Endothelial cell of umbilical vein (primary cell): ENCODE measurements around the gene DMTF1. TPM values are rescaled to one million over a fixed set of nuclear protein-coding genes. Genes with fewer than 3 reads are reported as not detected.

Experiments used
- BruUV-seq: library from RNA; stranded (reverse); fragments of 400-500 nt; replicated peaks from 2 replicates; lab custom pipeline; 2021; lab: Mats Ljungman, UMichigan
- CTCF ChIA-PET: fragments of 300-600, 350-600 bp; sonication (Branson Sonifier 250); formaldehyde crosslinking; loops from one replicate; lab custom pipeline; 2021; ENCODE audit warnings: antibody characterized with exemption, inconsistent platforms; lab: Charles Lee
- POLR2A ChIA-PET: fragments of 300-600, 350-600 bp; sonication (Branson Sonifier 250); formaldehyde crosslinking; loops from one replicate; lab custom pipeline; 2021; ENCODE audit warnings: antibody characterized with exemption, inconsistent platforms; lab: Charles Lee
- DNase-seq: peaks from one replicate; pipeline ENCODE4 v3.0.0-alpha.2; 2011; ENCODE audit warnings: low read depth, low spot score
- FAIRE-seq: peaks from 2 replicates; lab custom pipeline; 2011; peaks lifted over from hg19 to GRCh38; lab: Jason Lieb, UNC
- H2AFZ ChIP-seq: 2 replicates; pipeline ENCODE4 v1.6.0; 2012; ENCODE audit warnings: low read depth, low read length, control low read depth, inconsistent platforms
- H3K27ac ChIP-seq: 2 replicates; pipeline ENCODE4 v1.5.1; 2011; ENCODE audit warnings: low read depth, mild to moderate bottlenecking, control low read depth, low read length, moderate library complexity; ENCODE audit not compliant: insufficient read depth
- H3K27me3 ChIP-seq, 2 experiments: 2 replicates each; pipeline versions ENCODE4 v1.6.0 to v1.6.1; 2011; ENCODE audit warnings: low read length in 2 of 2, mixed read lengths in 1 of 2; ENCODE audit not compliant: control insufficient read depth in 2 of 2, insufficient read depth in 2 of 2
- H3K36me3 ChIP-seq, 2 experiments: 2 replicates in 1 of 2; 3 replicates in 1 of 2; pipeline ENCODE4 v1.5.1; 2011; ENCODE audit warnings: low read length in 2 of 2, mild to moderate bottlenecking in 1 of 2, moderate library complexity in 1 of 2; ENCODE audit not compliant: control insufficient read depth in 2 of 2, insufficient read depth in 2 of 2; ENCODE audit errors: extremely low read depth in 1 of 2
- H3K4me1 ChIP-seq: 3 replicates; pipeline ENCODE4 v1.5.1; 2011; ENCODE audit warnings: mild to moderate bottlenecking, low read length; ENCODE audit not compliant: control insufficient read depth, insufficient read depth; ENCODE audit errors: extremely low read depth
- H3K4me2 ChIP-seq: 2 replicates; pipeline ENCODE4 v1.6.1; 2011; ENCODE audit warnings: low read length, control low read depth, mixed read lengths; ENCODE audit not compliant: insufficient read depth
- H3K4me3 ChIP-seq, 3 experiments: fragments of 200-600 bp in 1 of 3; sonication (generic), shearing (Covaris generic) in 1 of 3; replicated peaks in 1 of 3; 2 replicates each; pipeline ENCODE4 v1.5.1; 2011 to 2016; ENCODE audit warnings: control low read depth in 3 of 3, low read length in 3 of 3, mild to moderate bottlenecking in 2 of 3, inconsistent platforms in 1 of 3, low read depth in 1 of 3, moderate library complexity in 1 of 3; ENCODE audit not compliant: insufficient read depth in 1 of 3
- H3K79me2 ChIP-seq: 2 replicates; pipeline ENCODE4 v1.6.0; 2012; ENCODE audit warnings: low read length, inconsistent platforms; ENCODE audit not compliant: control insufficient read depth, insufficient read depth
- H3K9ac ChIP-seq: replicated peaks from 2 replicates; pipeline ENCODE3; 2011; ENCODE audit warnings: low read length, control low read depth; ENCODE audit not compliant: insufficient read depth; ENCODE audit errors: extremely low read depth
- H3K9me1 ChIP-seq: replicated peaks from 3 replicates; pipeline ENCODE4 v1.6.0; 2011; ENCODE audit warnings: mild to moderate bottlenecking, low read length; ENCODE audit not compliant: control insufficient read depth, insufficient read depth; ENCODE audit errors: extremely low read depth
- H3K9me3 ChIP-seq: replicated peaks from 2 replicates; pipeline ENCODE4 v1.5.1; 2012; ENCODE audit warnings: low read length, inconsistent platforms; ENCODE audit not compliant: control insufficient read depth, insufficient read depth
- H4K20me1 ChIP-seq: replicated peaks from 2 replicates; pipeline ENCODE3; 2011; ENCODE audit warnings: mild to moderate bottlenecking, low read length; ENCODE audit not compliant: control insufficient read depth, insufficient read depth; ENCODE audit errors: extremely low read depth
- FOS ChIP-seq: IDR thresholded peaks from 2 replicates; pipeline ENCODE4 v1.6.1; 2011; ENCODE audit warnings: mild to moderate bottlenecking, low read length, moderate library complexity, borderline replicate concordance; ENCODE audit not compliant: insufficient read depth
- GATA2 ChIP-seq: IDR thresholded peaks from 2 replicates; pipeline ENCODE4 v1.7.0; 2011; ENCODE audit warnings: low read depth, mild to moderate bottlenecking, moderate library complexity, mixed read lengths, low read length; ENCODE audit not compliant: insufficient read length, insufficient read depth
- JUN ChIP-seq: IDR thresholded peaks from 2 replicates; pipeline ENCODE4 v1.6.1; 2011; ENCODE audit warnings: borderline replicate concordance, low read depth; ENCODE audit not compliant: insufficient read length, insufficient read depth
- MAX ChIP-seq: IDR thresholded peaks from 2 replicates; pipeline ENCODE4 v1.6.1; 2011; ENCODE audit not compliant: insufficient read depth, insufficient read length
- MYC ChIP-seq: IDR thresholded peaks from one replicate; pipeline ENCODE4 v1.6.1; 2011; ENCODE audit warnings: mild to moderate bottlenecking, low read depth, low read length
- POLR2A ChIP-seq: IDR thresholded peaks from 2 replicates; pipeline ENCODE4 v1.6.1; 2012; ENCODE audit warnings: low read depth, mild to moderate bottlenecking, control low read depth, low read length
- dilution Hi-C: fragments of 300-500 bp; cut with MboI; formaldehyde crosslinking; loops from one replicate; pipeline ENCODE4 v1.15.0; 2019; ENCODE audit warnings: low sequenced_read_pairs; ENCODE audit not compliant: extremely low pct_ligation_motif_present
- intact Hi-C: fragments of 100-400 bp; cut with micrococcal nuclease; formaldehyde crosslinking; loops from one replicate; pipeline ENCODE4 v1.10.0; 2022
- polyA plus RNA-seq, 4 experiments: library from polyadenylated mRNA; depleted of rRNA in 3 of 4; stranded (reverse) in 3 of 4; unstranded in 1 of 4; fragments of >200 nt; gene quantifications; 2 replicates each; pipeline versions ENCODE4 v1.2.1 to v1.2.3, GENCODE V29; 2011 to 2012; ENCODE audit warnings: missing spikeins in 1 of 4
- total RNA-seq: library from RNA; stranded (reverse); gene quantifications from 2 replicates; pipeline ENCODE4 v1.2.3, GENCODE V29; 2021
- TF ChIP-seq, protein P1 (sequence below), 2 donors: IDR thresholded peaks; 1 replicate in 1 of 2; 2 replicates in 1 of 2; pipeline ENCODE4 v1.5.1; 2011; ENCODE audit warnings: low read length in 2 of 2, mild to moderate bottlenecking in 2 of 2, moderate library complexity in 2 of 2, control low read depth in 1 of 2, inconsistent platforms in 1 of 2, low read depth in 1 of 2; ENCODE audit not compliant: insufficient read depth in 1 of 2; ENCODE audit errors: extremely low read depth in 1 of 2

Gene DMTF1
- total and polyA plus RNA-seq, 2 donors (not counting 3 experiments of a cell fraction or from before 2014, with no cell fraction given), result 78.5 to 100.0 TPM

- Histone ChIP-seq H3K27me3 (no peaks in the 10 kb centered on the region), H4K20me1 (no peaks in the 10 kb centered on the region), H3K4me2 (no peak overlapping the region), H3K9me3 (no peaks in the 10 kb centered on the region), H2AFZ (no peak overlapping the region), H3K36me3 (peaks cover 14 to 37% of the 10 kb centered on the region in 2 experiments), H3K9me1 (no peaks in the 10 kb centered on the region), H3K9ac (no peak overlapping the region), H3K27ac (no peak overlapping the region), H3K79me2 (peaks cover 12% of the 10 kb centered on the region), H3K4me3 (no peak overlapping the region), H3K4me1 (no peaks in the 10 kb centered on the region)
- FAIRE-seq (no peak), DNase-seq (no peak)
- intact Hi-C loops, result no loop called here
- no TSS peak for BruUV-seq
- dilution Hi-C loops, result no loop called here
- TF ChIP-seq POLR2A, result no peak
- TF ChIP-seq, protein P1, sequence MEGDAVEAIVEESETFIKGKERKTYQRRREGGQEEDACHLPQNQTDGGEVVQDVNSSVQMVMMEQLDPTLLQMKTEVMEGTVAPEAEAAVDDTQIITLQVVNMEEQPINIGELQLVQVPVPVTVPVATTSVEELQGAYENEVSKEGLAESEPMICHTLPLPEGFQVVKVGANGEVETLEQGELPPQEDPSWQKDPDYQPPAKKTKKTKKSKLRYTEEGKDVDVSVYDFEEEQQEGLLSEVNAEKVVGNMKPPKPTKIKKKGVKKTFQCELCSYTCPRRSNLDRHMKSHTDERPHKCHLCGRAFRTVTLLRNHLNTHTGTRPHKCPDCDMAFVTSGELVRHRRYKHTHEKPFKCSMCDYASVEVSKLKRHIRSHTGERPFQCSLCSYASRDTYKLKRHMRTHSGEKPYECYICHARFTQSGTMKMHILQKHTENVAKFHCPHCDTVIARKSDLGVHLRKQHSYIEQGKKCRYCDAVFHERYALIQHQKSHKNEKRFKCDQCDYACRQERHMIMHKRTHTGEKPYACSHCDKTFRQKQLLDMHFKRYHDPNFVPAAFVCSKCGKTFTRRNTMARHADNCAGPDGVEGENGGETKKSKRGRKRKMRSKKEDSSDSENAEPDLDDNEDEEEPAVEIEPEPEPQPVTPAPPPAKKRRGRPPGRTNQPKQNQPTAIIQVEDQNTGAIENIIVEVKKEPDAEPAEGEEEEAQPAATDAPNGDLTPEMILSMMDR (IDR thresholded peaks at IDR 0.05; ENCODE audit: extremely low read depth in 1 of 2, insufficient read depth in 1 of 2, low read depth in 1 of 2, low read length in 2 of 2), result no peak
- TF ChIP-seq GATA2, result no peak
- no peak for TF ChIP-seq MAX
- no peak for TF ChIP-seq JUN
- TF ChIP-seq MYC, result no peak
- no peak for TF ChIP-seq FOS
- POLR2A ChIA-PET, result no interaction called here
- CTCF ChIA-PET, result no interaction called here
Observed at GRCh38 chr7:87178320-87178719, 26.1 kb downstream of the DMTF1 start.
